Keratinocyte (primary cell): ENCODE data around the gene FMN1. TPM values are rescaled to one million over a fixed set of nuclear protein-coding genes. Genes with fewer than 3 reads are reported as not detected.
A peak's percentile ranks its signal among the peaks of the same experiment; 100 is the strongest.

Experiments
- DNase-seq: peaks from one replicate; pipeline ENCODE4 v3.0.0-alpha.2; 2011; ENCODE audit warnings: low read depth, missing footprints, low spot score
- FAIRE-seq: peaks from 2 replicates; lab custom pipeline; 2011; peaks lifted over from hg19 to GRCh38; lab: Jason Lieb, UNC
- H2AFZ ChIP-seq: 2 replicates; pipeline ENCODE4 v1.6.0; 2012; ENCODE audit warnings: low read length, control low read depth, inconsistent platforms; ENCODE audit not compliant: control insufficient read depth
- H3K27ac ChIP-seq: 2 replicates; pipeline ENCODE4 v1.5.1; 2011; ENCODE audit warnings: low read length; ENCODE audit not compliant: control insufficient read depth, insufficient read depth
- H3K27me3 ChIP-seq: 3 replicates; pipeline ENCODE4 v1.6.0; 2011; ENCODE audit warnings: low read length; ENCODE audit not compliant: control insufficient read depth, insufficient read depth; ENCODE audit errors: extremely low read depth
- H3K36me3 ChIP-seq, 2 experiments: 2 replicates in 1 of 2; 3 replicates in 1 of 2; pipeline ENCODE4 v1.5.1; 2011; ENCODE audit warnings: low read length in 2 of 2, mild to moderate bottlenecking in 1 of 2; ENCODE audit not compliant: control insufficient read depth in 2 of 2, insufficient read depth in 2 of 2; ENCODE audit errors: extremely low read depth in 1 of 2
- H3K4me1 ChIP-seq: 3 replicates; pipeline ENCODE4 v1.5.1; 2011; ENCODE audit warnings: low read length; ENCODE audit not compliant: control insufficient read depth, insufficient read depth; ENCODE audit errors: extremely low read depth
- H3K4me2 ChIP-seq: 3 replicates; pipeline ENCODE4 v1.6.0; 2011; ENCODE audit warnings: low read depth, low read length; ENCODE audit not compliant: control insufficient read depth, insufficient read depth; ENCODE audit errors: extremely low read depth
- H3K4me3 ChIP-seq, 3 experiments: fragments of 200-600 bp in 1 of 3; sonication (generic) in 1 of 3; 2 replicates in 2 of 3; 3 replicates in 1 of 3; pipeline ENCODE4 v1.5.1; 2011 to 2016; ENCODE audit warnings: low read length in 3 of 3, mild to moderate bottlenecking in 3 of 3, control low read depth in 2 of 3, inconsistent platforms in 1 of 3, low read depth in 1 of 3, mixed read lengths in 1 of 3, mixed run types in 1 of 3, moderate library complexity in 1 of 3; ENCODE audit not compliant: control insufficient read depth in 2 of 3, insufficient read depth in 2 of 3; ENCODE audit errors: extremely low read depth in 1 of 3
- H3K79me2 ChIP-seq: 2 replicates; pipeline ENCODE4 v1.6.0; 2012; ENCODE audit warnings: low read length; ENCODE audit not compliant: control insufficient read depth, insufficient read depth
- H3K9ac ChIP-seq: 3 replicates; pipeline ENCODE4 v1.6.0; 2011; ENCODE audit warnings: low read length; ENCODE audit not compliant: control insufficient read depth, insufficient read depth; ENCODE audit errors: extremely low read depth
- H3K9me1 ChIP-seq: 3 replicates; pipeline ENCODE4 v1.6.0; 2011; ENCODE audit warnings: low read length; ENCODE audit not compliant: control insufficient read depth, insufficient read depth; ENCODE audit errors: extremely low read depth
- H3K9me3 ChIP-seq: 2 replicates; pipeline ENCODE4 v1.5.1; 2012; ENCODE audit warnings: low read depth, low read length; ENCODE audit not compliant: control insufficient read depth
- H4K20me1 ChIP-seq: 3 replicates; pipeline ENCODE4 v1.6.0; 2011; ENCODE audit warnings: low read length; ENCODE audit not compliant: control insufficient read depth, insufficient read depth; ENCODE audit errors: extremely low read depth
- EZH2 ChIP-seq: IDR thresholded peaks from one replicate; pipeline ENCODE4 v1.6.1; 2012; ENCODE audit warnings: inconsistent platforms, mild to moderate bottlenecking, low read length, moderate library complexity
- dilution Hi-C: fragments of 300-500 bp; cut with MboI; formaldehyde crosslinking; loops from one replicate; pipeline ENCODE4 v1.7.0; 2020; ENCODE audit warnings: low sequenced_read_pairs; ENCODE audit not compliant: extremely low pct_ligation_motif_present
- polyA plus RNA-seq, 5 experiments: library from polyadenylated mRNA; depleted of rRNA in 3 of 5; stranded (reverse) in 3 of 5; stranded (forward) in 1 of 5; unstranded in 1 of 5; fragments of >200 nt; gene quantifications; 1 replicate in 1 of 5; 2 replicates in 3 of 5; 3 replicates in 1 of 5; pipeline versions ENCODE4 v1.2.1 to v1.2.3, GENCODE V29; 2011 to 2012; ENCODE audit warnings: missing spikeins in 2 of 5, low read depth in 1 of 5, low replicate concordance in 1 of 5
- TF ChIP-seq, protein P1 (sequence below), 3 experiments: IDR thresholded peaks in 1 of 3; conservative IDR thresholded peaks in 1 of 3; optimal IDR thresholded peaks in 1 of 3; 2 replicates in 2 of 3; 3 replicates in 1 of 3; pipeline versions ENCODE3 to v1.5.1; 2011; ENCODE audit warnings: low read length in 3 of 3, mild to moderate bottlenecking in 3 of 3, moderate library complexity in 2 of 3, control low read depth in 1 of 3, inconsistent platforms in 1 of 3; ENCODE audit not compliant: insufficient read depth in 2 of 3; ENCODE audit errors: extremely low read depth in 1 of 3

The FMN1 gene
- polyA plus RNA-seq, 1 donor (not counting 4 experiments of a cell fraction or from before 2014, with no cell fraction given), result 0.71 TPM

DNA sequence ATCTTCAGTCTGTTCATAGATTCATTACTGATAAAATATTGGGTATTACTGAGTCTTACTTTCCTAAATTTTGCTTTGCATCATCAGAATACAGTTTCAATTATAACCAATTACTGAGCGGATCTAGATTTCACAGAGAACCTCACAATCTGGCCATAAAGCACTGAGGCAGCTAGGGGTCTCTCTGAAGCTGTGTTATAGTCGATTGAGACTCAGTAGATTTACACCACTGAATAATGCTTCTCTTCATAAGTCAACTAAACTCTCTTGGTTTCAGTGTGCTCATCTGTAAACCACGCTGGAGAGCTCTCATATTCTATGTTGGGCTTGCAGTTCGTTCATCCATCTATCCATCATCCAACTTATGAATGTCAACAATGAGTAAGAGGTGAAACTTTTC lies 296.1 kb downstream of the FMN1 start:
- TF ChIP-seq, protein P1, sequence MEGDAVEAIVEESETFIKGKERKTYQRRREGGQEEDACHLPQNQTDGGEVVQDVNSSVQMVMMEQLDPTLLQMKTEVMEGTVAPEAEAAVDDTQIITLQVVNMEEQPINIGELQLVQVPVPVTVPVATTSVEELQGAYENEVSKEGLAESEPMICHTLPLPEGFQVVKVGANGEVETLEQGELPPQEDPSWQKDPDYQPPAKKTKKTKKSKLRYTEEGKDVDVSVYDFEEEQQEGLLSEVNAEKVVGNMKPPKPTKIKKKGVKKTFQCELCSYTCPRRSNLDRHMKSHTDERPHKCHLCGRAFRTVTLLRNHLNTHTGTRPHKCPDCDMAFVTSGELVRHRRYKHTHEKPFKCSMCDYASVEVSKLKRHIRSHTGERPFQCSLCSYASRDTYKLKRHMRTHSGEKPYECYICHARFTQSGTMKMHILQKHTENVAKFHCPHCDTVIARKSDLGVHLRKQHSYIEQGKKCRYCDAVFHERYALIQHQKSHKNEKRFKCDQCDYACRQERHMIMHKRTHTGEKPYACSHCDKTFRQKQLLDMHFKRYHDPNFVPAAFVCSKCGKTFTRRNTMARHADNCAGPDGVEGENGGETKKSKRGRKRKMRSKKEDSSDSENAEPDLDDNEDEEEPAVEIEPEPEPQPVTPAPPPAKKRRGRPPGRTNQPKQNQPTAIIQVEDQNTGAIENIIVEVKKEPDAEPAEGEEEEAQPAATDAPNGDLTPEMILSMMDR (optimal IDR thresholded peaks at IDR 0.05 in 1 of 3, IDR thresholded peaks at IDR 0.05 in 1 of 3, conservative IDR thresholded peaks at IDR 0.05 in 1 of 3; ENCODE audit: extremely low read depth in 1 of 3, insufficient read depth in 2 of 3, low read length in 3 of 3), result no peak
- TF ChIP-seq EZH2, result no peak
- dilution Hi-C loops, result no loop called here
- Histone ChIP-seq H3K9me3 (no peaks in the 10 kb centered on the region), H4K20me1 (no peaks in the 10 kb centered on the region), H3K27ac (no peak overlapping the region), H3K79me2 (no peaks in the 10 kb centered on the region), H3K36me3 (no peaks in the 10 kb centered on the region), H3K9ac (no peak overlapping the region), H3K27me3 (no peaks in the 10 kb centered on the region), H3K9me1 (no peaks in the 10 kb centered on the region), H3K4me2 (no peak overlapping the region), H3K4me1 (no peaks in the 10 kb centered on the region), H2AFZ (no peak overlapping the region), H3K4me3 (no peak overlapping the region)
- FAIRE-seq (no peak), DNase-seq (no peak)

DNA sequence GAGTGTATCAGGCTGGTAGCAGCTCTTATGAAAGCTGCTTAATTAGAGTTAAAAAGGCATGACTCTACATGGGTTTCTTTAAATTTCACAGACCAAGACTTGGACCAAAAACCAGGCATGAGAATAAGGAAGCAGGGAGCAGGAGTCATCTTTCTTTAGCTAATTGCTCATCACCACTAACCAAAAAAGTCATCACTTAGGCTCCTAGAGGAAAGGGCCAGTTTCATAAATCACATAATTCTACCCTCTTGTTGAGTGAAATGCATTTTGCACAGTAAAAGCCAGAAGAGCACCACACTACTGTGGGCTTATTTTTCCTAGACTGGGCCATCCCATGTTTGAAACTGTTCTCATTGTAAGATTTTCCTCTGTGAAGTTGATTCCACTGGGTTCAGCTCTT lies 301.1 kb downstream of the FMN1 start:
- Histone ChIP-seq H3K4me3 (no peak overlapping the region), H2AFZ (no peak overlapping the region), H3K27ac (no peak overlapping the region), H3K9ac (no peak overlapping the region), H3K27me3 (no peaks in the 10 kb centered on the region), H4K20me1 (no peaks in the 10 kb centered on the region), H3K79me2 (no peaks in the 10 kb centered on the region), H3K9me1 (no peaks in the 10 kb centered on the region), H3K4me1 (no peaks in the 10 kb centered on the region), H3K9me3 (no peaks in the 10 kb centered on the region), H3K4me2 (no peak overlapping the region), H3K36me3 (no peaks in the 10 kb centered on the region)
- dilution Hi-C loops, result no loop called here
- DNase-seq (no peak), FAIRE-seq (peak; percentile 46)
- TF ChIP-seq, protein P1 (optimal IDR thresholded peaks at IDR 0.05 in 1 of 3, IDR thresholded peaks at IDR 0.05 in 1 of 3, conservative IDR thresholded peaks at IDR 0.05 in 1 of 3; ENCODE audit: extremely low read depth in 1 of 3, insufficient read depth in 2 of 3, low read length in 3 of 3), result no peak
- TF ChIP-seq EZH2, result no peak
